ENCODE measurements around the gene GOLT1A.

GOLT1A gene

GRCh38 chr1:204216880-204217647 lies 3.3 kb upstream of the GOLT1A start:
- no peak for DNase-seq

- DNase-seq: no peak
Measured at GRCh38 chr1:204216236-204216635, 2.4 kb upstream of the GOLT1A start.

GRCh38 chr1:204212715-204213114 lies 1.1 kb downstream of the GOLT1A start:
- DNase-seq: no peak

- no peak for DNase-seq
Measured at GRCh38 chr1:204211046-204211445, 2.7 kb downstream of the GOLT1A start.

- peak; percentile 89 for DNase-seq
Measured at GRCh38 chr1:204207136-204207616, 6.6 kb downstream of the GOLT1A start.

GRCh38 chr1:204206121-204206520 lies 7.7 kb downstream of the GOLT1A start:
- no peak for DNase-seq

GRCh38 chr1:204205486-204205885 lies 8.3 kb downstream of the GOLT1A start:
- no peak for DNase-seq

GRCh38 chr1:204204944-204205343 lies 8.8 kb downstream of the GOLT1A start:
- no peak for DNase-seq

GRCh38 chr1:204203206-204203767 lies 10.5 kb downstream of the GOLT1A start:
- DNase-seq: no peak

- DNase-seq: no peak
Measured at GRCh38 chr1:204202481-204202880, 11.3 kb downstream of the GOLT1A start.

GRCh38 chr1:204201348-204202040 lies 12.3 kb downstream of the GOLT1A start:
- DNase-seq: no peak

- no peak for DNase-seq
Measured at GRCh38 chr1:204199579-204199978, 14.2 kb downstream of the GOLT1A start.

- no peak for DNase-seq
Measured at GRCh38 chr1:204198348-204199340, 15.1 kb downstream of the GOLT1A start.

GRCh38 chr1:204197068-204197467 lies 16.7 kb downstream of the GOLT1A start:
- DNase-seq: no peak

- no peak for DNase-seq
Measured at GRCh38 chr1:204196068-204196795, 17.6 kb downstream of the GOLT1A start, which contains the start of gene KISS1. TSS of gene KISS1 (minus strand) at chr1:204196491. CDS start at chr1:204192876, 3,615 bp downstream.

GRCh38 chr1:204194771-204195170 lies 19.0 kb downstream of the GOLT1A start:
- no peak for DNase-seq

- no peak for DNase-seq
Measured at GRCh38 chr1:204194080-204194479, 19.7 kb downstream of the GOLT1A start.

- no peak for DNase-seq
Measured at GRCh38 chr1:204192589-204193352, 21.0 kb downstream of the GOLT1A start.

- DNase-seq: no peak
Measured at GRCh38 chr1:204192046-204192445, 21.7 kb downstream of the GOLT1A start.

- no peak for DNase-seq
Measured at GRCh38 chr1:204191456-204191855, 22.3 kb downstream of the GOLT1A start.
